Measurements from ENCODE around the gene RPS6KA2. TPM values are rescaled to one million over a fixed set of nuclear protein-coding genes. Genes with fewer than 3 reads are reported as not detected.

Gene RPS6KA2
- total RNA-seq, 3 donors from 2014 or later, result 2.8 to 6.2 (median 6.0) TPM

DNA sequence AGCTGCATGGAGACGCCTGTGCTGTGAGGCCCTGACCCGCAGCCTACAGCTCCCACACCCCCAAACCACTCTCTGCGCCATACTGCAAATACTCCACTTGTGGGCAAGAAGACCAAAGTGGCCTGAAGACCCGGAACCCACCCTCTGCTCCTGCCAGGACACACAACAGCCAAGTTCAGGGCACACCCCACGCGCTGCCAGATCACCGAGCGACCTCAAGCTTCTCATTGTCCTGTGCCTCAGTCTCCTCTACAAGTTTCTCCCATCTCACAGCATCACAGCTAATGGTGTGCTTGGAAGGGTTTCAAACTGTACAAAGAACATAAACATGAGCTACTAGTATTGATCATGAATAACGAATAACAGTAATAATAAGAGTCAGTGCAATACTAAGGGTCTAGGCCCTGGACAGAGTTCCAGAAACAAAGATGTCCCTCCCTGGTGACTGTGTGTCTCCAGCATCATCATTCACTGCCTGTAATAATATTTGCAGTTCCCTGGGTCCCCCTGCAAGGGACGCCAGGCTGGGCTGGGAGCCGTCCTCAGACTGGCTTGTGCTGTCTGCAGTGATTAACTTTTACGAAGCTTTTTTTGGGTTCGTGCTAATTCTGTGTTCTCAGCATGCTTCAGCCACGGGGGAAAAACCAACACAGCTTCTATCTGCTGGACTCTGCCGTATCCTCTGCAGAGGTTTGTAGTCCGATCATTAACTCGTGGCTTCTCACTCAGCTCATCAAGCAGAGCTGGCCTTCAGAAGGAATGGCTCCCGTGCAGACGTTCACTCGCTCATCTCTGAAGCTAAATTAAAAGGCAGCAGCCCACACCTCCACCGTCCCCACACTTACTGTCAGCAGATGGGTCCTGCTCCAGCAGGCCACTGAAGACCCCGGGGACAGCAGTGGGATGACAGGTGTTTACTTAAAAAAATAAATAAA is 162.7 kb downstream of the RPS6KA2 start:
- no peaks in the 10 kb centered on the region for H3K4me1 Mint-ChIP-seq (ENCODE audit: low read depth)
- DNase-seq, result no peak
- no peaks in the 10 kb centered on the region for H3K36me3 Mint-ChIP-seq (ENCODE audit: insufficient read depth)
- H3K9me3 Mint-ChIP-seq, result no peaks in the 10 kb centered on the region
- no peak overlapping the region for H3K4me3 Mint-ChIP-seq
- H3K27me3 Mint-ChIP-seq (ENCODE audit: low read depth), result no peaks in the 10 kb centered on the region
- no peak for ATAC-seq

DNA sequence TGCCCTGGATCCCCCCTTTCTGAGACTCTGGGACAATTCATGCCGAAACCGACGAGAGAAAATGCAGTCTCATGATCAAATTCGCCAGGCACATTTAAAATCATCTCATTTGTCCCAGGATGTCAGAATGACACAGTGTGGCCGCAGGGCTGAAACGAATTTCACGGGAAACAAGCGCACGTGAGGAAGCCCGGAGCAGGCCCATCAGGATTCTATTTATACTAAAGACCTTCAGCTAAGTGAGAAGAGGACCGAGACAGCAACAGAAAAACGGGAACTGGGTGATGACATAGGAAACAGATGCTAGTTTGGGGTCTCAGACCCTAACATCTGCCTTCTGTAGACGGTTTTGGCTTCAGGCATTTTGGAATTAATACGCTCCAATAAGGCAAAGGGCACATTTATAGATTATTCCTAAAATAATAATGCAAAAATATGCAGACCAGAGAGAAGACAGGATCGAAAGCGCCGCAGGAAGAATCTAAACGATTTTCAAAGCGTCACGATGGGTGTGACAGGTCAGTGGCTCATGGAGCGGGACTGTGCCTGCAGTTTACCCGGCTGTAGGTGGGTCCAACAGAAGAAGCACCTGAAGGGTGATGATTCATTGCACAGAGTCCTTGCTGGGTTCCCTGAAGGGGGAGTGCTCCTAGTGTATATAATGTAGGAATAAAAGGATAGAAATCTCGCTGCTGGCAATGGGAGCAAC is 163.5 kb downstream of the RPS6KA2 start:
- H3K4me3 Mint-ChIP-seq, result no peak overlapping the region
- ATAC-seq, result no peak
- no peaks in the 10 kb centered on the region for H3K27me3 Mint-ChIP-seq (ENCODE audit: low read depth)
- no peak for DNase-seq
- no peaks in the 10 kb centered on the region for H3K9me3 Mint-ChIP-seq
- no peaks in the 10 kb centered on the region for H3K4me1 Mint-ChIP-seq (ENCODE audit: low read depth)
- H3K36me3 Mint-ChIP-seq (ENCODE audit: insufficient read depth), result no peaks in the 10 kb centered on the region

DNA sequence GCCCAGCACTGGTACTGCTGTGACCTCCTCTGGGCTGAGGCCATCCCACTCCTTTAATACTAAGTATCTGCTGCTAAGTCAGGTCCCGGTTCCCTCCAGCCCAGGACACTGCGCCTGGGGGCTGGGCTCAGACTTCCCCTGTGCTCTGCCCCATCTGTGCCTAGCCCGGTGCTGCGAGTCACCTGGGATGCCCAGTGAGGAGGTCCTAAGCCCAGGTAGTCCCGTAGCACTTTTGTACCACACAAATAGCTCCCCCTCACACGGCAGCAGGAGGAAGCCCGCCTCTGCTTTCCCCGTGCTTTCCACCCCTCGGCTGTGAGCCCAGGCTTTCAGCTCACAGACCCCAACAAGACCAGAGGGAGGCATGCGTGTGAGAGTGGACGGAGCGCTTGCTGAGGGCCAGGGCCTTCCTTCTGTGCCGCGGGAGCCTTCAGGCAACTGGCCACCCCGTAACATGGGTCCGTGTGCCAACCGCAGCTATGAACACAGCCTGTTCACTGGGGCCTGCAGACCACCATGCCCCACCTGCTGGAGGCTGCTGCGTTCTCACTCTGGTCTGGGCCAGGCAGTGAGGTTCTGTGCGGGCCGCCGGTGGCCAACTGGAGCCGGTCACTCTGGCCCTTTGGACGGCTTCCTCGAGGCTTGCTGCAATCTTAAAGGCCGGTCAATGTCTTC is 164.5 kb downstream of the RPS6KA2 start:
- Mint-ChIP-seq H3K4me1 (ENCODE audit: low read depth) (no peaks in the 10 kb centered on the region), H3K4me3 (no peak overlapping the region), H3K27me3 (ENCODE audit: low read depth) (no peaks in the 10 kb centered on the region), H3K36me3 (ENCODE audit: insufficient read depth) (peaks cover 2% of the 10 kb centered on the region), H3K9me3 (peaks cover 4% of the 10 kb centered on the region)
- ATAC-seq, result no peak
- DNase-seq, result no peak

DNA sequence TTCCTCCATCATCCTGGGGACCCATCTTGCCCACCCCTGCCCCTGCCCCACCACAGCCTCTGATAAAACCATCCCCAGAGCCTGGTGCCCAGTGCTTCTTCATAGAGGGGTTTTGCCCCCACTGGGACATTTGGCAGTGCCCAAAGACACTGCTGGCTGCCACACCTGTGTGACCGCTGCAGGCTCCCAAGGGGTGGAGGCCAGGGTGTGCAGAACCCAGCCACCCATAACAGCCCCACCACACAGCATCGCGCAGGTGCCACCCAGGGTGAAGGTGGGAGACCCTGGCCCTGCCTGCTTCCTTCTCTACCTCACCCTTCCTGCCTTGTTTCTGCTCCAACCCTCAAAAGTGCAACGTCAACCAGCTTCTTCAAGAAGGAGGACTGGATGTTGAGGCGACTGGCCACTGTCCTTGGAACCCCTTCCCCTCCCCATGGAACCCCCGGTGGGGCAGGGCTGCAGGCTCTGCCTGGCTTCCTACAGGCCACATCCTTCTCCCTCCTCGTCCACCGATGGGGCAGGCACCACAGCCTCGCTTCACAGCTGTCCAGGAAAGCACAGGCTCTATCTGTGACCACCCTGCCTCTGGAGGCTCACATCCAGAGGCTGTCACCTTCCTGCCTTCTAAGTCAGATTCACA is 165.1 kb downstream of the RPS6KA2 start:
- no peak overlapping the region for H3K4me3 Mint-ChIP-seq
- peaks cover 3% of the 10 kb centered on the region for H3K36me3 Mint-ChIP-seq (ENCODE audit: insufficient read depth)
- no peak for DNase-seq
- no peak for ATAC-seq
- peaks cover 4% of the 10 kb centered on the region for H3K9me3 Mint-ChIP-seq
- H3K4me1 Mint-ChIP-seq (ENCODE audit: low read depth), result no peaks in the 10 kb centered on the region
- no peaks in the 10 kb centered on the region for H3K27me3 Mint-ChIP-seq (ENCODE audit: low read depth)

DNA sequence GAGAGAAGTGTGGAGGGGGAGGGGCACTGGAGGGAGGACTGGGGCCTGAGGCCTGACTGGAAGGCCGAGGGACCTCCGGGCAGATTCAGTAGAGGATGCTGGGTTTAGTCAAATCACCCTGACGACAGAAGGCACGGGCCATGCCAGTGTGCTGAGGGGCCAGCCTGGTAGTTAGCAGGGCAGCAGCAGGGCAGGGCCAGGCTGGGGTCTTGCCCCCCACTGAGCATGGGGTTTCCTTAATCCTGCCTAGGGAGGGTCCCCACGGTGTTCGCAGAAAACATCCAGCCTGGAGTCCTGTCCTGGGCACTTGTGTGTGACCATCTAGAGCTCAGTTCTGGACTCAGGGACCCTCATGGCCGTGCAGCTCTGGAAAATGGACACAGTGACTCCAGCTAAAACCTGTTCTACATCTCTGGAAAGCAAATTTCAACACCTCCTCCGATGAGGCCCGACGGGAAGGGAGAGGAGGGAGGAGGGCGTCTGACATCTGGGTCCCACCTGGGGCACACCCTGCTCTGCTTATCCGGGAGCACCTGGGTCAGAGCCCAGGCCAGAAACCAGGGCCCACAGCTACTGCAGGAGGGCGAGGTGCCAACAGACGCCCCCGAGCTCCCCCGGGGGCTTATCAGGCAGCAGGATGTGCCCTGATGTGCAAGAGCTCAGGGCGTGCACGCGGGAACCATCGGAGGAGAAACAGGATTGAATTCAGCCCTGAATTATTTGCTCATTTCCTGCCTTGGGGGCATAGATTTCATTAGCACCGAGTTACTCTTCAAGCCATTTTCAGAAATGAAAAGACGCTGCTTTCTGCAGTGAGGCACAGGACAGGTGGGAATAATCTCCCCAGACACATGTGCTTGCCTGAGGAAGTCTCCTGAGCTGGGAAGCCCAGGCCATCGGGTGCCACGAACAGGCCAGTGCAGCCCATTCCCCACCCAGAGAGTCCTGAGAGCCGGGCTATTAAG is 166.3 kb downstream of the RPS6KA2 start:
- DNase-seq (no peak), ATAC-seq (no peak)
- H3K9me3 Mint-ChIP-seq, result peaks cover 4% of the 10 kb centered on the region

DNA sequence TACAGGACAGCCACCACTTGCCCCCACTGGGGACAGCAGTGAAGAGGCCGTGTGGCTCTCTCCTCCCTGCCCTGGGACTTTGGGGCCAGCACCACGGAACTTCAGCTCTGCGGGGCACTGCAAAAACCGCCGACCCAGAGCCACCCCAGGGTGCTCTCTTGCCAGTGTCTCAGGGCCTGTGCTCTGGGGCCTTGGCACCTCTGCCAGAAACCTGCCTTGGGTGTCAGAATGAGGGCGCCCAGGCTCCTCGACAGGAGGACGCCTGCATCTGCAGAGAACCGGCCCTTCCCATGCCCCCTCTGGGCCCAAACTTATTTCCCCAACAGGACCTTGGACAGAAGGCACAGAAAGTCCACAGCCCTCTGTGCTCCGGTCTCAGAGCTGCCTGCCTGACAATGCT is 167.1 kb downstream of the RPS6KA2 start:
- H3K9me3 Mint-ChIP-seq, result peaks cover 4% of the 10 kb centered on the region
- H3K27me3 Mint-ChIP-seq (ENCODE audit: low read depth), result no peaks in the 10 kb centered on the region
- no peak overlapping the region for H3K4me3 Mint-ChIP-seq
- no peak for DNase-seq
- H3K4me1 Mint-ChIP-seq (ENCODE audit: low read depth), result no peaks in the 10 kb centered on the region
- no peak for ATAC-seq
- peaks cover 3% of the 10 kb centered on the region for H3K36me3 Mint-ChIP-seq (ENCODE audit: insufficient read depth)

More for the DNA sequence above, 166.3 kb downstream of the RPS6KA2 start:
- no peaks in the 10 kb centered on the region for H3K4me1 Mint-ChIP-seq (ENCODE audit: low read depth)
- peaks cover 3% of the 10 kb centered on the region for H3K36me3 Mint-ChIP-seq (ENCODE audit: insufficient read depth)
- no peaks in the 10 kb centered on the region for H3K27me3 Mint-ChIP-seq (ENCODE audit: low read depth)
- no peak overlapping the region for H3K4me3 Mint-ChIP-seq

DNA sequence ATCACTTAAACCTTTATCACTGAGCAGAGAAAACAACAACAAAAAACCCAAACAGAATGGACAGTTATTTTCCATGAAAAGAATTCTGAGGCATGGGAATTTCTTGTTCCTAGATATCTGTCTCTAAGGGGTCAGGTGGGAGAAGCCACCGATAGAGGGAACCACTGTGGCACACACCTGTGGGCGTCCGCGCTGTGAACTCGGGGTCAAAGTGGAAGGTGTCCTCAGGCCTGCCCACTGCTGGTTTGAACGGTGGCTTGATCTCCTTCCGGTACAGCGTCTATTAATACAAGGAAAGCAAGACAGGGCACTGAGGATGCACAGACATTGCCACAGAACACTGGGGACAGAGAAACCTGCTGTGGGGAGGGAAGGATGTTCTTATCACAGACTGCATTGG is 167.8 kb downstream of the RPS6KA2 start:
- ATAC-seq, result no peak
- H3K4me1 Mint-ChIP-seq (ENCODE audit: low read depth), result no peaks in the 10 kb centered on the region
- H3K27me3 Mint-ChIP-seq (ENCODE audit: low read depth), result no peaks in the 10 kb centered on the region
- DNase-seq, result no peak
- H3K36me3 Mint-ChIP-seq (ENCODE audit: insufficient read depth), result peaks cover 3% of the 10 kb centered on the region
- peaks cover 4% of the 10 kb centered on the region for H3K9me3 Mint-ChIP-seq
- no peak overlapping the region for H3K4me3 Mint-ChIP-seq

DNA sequence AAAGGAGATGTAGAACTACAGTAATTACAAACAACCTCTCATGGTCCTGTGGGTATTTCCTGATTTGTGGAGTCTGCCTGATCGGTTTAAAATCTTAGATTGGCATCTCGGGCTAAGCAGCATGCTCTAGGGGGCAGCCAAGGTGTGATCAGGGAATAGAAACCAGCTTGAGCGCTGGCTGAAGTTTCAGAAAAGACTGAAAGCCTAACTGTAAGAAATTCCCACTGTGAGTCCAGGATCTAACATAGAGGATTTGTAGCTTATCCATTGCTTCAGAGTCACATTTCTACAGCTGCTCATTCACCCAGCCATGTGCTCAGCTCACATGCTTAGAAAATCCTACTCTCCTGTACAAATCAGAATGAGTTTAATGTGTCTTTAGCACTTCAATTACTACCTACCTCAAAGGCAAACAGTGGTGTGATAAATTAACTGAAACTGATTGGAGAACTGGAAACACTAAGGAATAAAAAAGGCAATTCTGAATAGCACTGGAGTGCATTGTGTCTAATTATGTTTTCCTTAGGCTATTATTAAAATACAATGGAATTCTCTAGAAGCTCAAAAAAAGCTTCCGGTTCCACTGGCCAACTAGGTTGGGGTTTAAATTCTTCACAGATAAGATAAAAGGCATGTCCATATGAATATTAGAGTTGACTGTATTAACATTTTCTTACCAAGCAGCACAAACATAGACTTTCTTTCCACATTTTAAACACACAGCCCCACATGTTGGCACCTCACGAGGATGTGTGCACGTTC is 170.5 kb downstream of the RPS6KA2 start:
- no peaks in the 10 kb centered on the region for H3K27me3 Mint-ChIP-seq (ENCODE audit: low read depth)
- peaks cover 6% of the 10 kb centered on the region for H3K36me3 Mint-ChIP-seq (ENCODE audit: insufficient read depth)
- no peaks in the 10 kb centered on the region for H3K4me1 Mint-ChIP-seq (ENCODE audit: low read depth)
- peaks cover 8% of the 10 kb centered on the region for H3K9me3 Mint-ChIP-seq
- no peak for DNase-seq
- no peak overlapping the region for H3K4me3 Mint-ChIP-seq
- ATAC-seq, result no peak

DNA sequence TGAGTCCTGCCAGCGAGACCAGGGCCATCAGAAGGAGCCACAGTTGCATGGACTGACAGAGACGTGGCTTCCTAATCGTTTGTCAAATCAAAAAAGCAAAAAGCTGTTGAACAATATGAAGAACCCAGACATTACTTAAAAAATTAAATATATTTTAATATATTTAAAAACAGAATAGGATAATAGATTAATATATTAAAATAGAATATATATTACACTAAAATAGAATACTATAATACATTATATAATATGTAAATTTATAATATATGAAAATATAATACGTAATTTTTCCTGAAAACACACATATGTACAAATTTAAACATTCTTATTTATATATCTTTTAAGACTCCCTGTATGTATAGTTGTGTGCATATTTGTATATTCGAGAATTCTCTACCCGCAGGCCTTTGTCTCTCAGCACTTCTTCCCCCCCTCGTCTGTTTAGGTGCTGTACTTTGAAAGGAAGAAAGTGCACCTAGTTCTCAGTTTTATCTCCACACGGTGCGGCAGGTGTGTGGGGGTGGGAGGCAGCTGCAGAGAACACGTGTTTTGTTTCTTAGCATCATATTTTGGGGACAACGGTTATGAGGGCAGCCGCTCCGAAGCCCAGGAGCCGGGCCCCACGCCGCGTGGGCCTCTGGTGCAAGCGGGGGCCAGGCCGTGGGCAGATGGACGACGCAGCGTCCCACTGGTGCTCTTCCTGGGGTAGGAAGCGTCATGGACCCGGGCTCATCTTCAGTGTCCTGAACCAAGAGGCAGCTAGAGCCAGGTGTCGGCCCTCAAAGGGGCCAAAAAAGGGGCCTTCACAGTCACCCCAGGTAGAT is 172.1 kb downstream of the RPS6KA2 start:
- DNase-seq (no peak), ATAC-seq (no peak)
- peaks cover 6% of the 10 kb centered on the region for H3K36me3 Mint-ChIP-seq (ENCODE audit: insufficient read depth)
- H3K9me3 Mint-ChIP-seq, result peaks cover 8% of the 10 kb centered on the region
- H3K4me1 Mint-ChIP-seq (ENCODE audit: low read depth), result no peaks in the 10 kb centered on the region
- H3K4me3 Mint-ChIP-seq, result no peak overlapping the region
- no peaks in the 10 kb centered on the region for H3K27me3 Mint-ChIP-seq (ENCODE audit: low read depth)

DNA sequence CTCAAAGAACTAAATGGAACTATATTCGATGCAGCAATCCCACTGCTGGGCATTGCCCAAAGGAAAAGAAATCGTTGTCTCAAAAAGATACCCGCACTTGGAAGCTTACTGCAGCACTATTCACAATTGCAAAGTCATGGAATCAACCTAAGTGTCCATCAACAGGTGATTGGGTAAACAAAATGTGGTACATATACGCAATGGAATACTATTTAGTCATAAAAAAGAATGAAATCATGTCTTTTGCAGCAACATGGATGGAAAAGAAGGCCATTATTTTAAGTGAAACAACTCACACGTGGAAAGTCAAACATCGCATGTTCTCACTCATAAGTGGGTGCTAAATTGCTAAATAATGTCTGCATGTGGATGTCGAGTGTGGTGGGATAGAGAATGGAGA is 173.4 kb downstream of the RPS6KA2 start:
- Mint-ChIP-seq H3K36me3 (ENCODE audit: insufficient read depth) (peaks cover 6% of the 10 kb centered on the region), H3K4me3 (no peak overlapping the region), H3K27me3 (ENCODE audit: low read depth) (no peaks in the 10 kb centered on the region), H3K9me3 (peaks cover 8% of the 10 kb centered on the region), H3K4me1 (ENCODE audit: low read depth) (no peaks in the 10 kb centered on the region)
- ATAC-seq (no peak), DNase-seq (no peak)

DNA sequence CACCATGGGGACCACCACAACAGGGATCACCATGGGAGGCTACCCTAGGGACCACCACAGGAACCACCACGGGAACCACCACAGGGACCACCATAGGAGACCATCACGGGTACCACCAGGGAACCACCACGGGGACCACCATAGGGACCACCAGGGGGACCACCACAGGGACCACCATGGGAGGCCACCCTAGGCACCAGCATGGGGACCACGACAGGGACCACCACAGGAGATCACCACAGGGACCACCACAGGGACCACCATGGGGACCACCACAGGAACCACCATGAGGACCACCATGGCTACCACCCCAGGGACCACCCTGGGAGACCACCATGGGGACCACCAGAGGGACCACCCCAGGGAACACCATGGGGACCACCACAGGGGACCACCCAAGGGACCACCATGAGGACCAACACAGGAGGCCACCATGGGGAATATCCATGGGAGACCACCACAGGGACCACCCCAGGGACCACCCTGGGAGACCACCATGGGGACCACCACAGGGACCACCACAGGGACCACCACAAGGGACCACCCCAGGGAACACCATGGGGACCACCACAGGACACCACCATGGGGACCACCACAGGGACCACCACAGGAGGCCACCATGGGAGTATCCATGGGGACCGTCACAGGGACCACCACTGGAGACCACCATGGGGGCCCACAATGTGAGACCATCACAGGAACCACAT is 176.7 kb downstream of the RPS6KA2 start:
- no peak for DNase-seq
- Mint-ChIP-seq H3K4me3 (no peak overlapping the region), H3K9me3 (peaks cover 4% of the 10 kb centered on the region), H3K27me3 (ENCODE audit: low read depth) (no peaks in the 10 kb centered on the region), H3K36me3 (ENCODE audit: insufficient read depth) (peaks cover 18% of the 10 kb centered on the region), H3K4me1 (ENCODE audit: low read depth) (no peaks in the 10 kb centered on the region)
- ATAC-seq, result no peak

DNA sequence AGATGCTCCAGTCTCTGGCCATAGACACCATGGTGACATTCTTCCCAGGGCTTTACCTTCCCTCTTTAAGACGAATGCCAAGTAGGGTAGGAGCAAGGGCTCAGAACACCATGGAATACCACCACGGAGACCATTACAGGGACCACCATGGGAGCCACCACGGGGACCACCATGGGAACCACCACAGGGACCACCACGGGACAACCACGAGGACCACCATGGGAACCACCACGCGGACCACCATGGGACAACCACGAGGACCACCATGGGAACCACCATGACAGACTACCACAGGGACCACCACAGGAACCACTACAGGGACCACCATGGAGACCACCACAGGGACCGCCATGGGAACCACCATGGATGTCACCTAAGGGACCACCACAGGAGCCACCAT is 177.4 kb downstream of the RPS6KA2 start:
- DNase-seq, result no peak
- Mint-ChIP-seq H3K4me1 (ENCODE audit: low read depth) (no peaks in the 10 kb centered on the region), H3K36me3 (ENCODE audit: insufficient read depth) (peaks cover 18% of the 10 kb centered on the region), H3K27me3 (ENCODE audit: low read depth) (no peaks in the 10 kb centered on the region), H3K4me3 (no peak overlapping the region), H3K9me3 (peaks cover 4% of the 10 kb centered on the region)
- no peak for ATAC-seq

Data from activated T-cell treated with anti-CD3 and anti-CD28 coated beads, Interleukin-2, amount 50 U/mL, for 4 hours (primary cell).